CD4-positive, alpha-beta T cell treated with Interferon gamma for 1 hour (primary cell): Measurements from ENCODE around the gene CD96.

ENCODE experiments used
- DNase-seq: peaks from one replicate; pipeline ENCODE4 v3.0.0-alpha.2; 2020

The CD96 gene

GRCh38 chr3:111681661-111682426 lies 139.8 kb downstream of the CD96 start:
- no peak for DNase-seq

DNA sequence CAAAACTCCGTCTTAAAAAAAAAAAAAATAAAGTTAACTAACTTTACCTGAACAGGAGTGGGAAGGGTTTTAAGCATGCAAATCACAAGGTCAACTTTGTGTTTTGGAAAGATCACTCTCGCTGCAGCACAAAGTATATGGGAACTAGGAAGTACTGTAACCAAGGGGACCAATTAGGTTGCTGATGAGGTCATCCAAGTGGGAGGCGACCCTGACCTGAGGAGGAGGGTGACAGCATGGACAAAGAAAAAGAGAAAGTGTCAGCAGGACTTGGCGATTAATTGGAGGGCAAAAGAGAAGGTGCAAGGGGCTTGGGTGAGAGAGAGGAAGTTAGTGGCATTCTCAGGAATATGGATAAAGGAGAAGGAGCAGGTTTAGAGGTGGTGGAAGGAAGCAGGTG lies 142.6 kb downstream of the CD96 start:
- DNase-seq, result no peak

DNA sequence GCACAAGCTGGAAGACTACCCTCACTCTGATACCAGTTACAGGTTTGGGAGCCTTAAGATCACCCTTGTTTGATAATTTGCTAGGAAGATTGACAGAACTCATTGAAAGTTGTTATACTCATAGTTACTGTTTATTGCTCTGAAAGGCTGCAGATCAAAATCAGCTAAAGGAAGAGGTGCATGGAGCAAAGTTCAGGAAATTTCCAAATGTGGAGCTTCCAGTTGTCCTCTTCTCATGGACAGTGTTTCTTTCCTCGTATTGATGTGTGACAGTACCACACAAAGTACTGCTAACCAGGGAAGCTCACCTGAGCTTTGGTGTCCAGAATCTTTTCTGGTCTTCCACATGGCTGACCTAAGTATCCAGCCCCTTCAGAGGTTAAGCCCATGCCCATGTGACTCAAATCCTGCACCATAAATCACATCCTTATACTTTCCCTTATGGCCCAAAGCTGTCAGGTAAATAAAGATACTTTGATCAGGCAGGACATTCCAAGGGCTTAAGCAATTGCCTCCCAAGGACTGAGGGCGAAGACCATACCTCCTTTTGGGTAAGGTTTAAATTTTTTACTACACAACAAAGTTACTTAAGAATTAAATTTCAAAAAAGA lies 146.3 kb downstream of the CD96 start:
- DNase-seq, result no peak

GRCh38 chr3:111690242-111690641 lies 148.2 kb downstream of the CD96 start:
- DNase-seq, result no peak

DNA sequence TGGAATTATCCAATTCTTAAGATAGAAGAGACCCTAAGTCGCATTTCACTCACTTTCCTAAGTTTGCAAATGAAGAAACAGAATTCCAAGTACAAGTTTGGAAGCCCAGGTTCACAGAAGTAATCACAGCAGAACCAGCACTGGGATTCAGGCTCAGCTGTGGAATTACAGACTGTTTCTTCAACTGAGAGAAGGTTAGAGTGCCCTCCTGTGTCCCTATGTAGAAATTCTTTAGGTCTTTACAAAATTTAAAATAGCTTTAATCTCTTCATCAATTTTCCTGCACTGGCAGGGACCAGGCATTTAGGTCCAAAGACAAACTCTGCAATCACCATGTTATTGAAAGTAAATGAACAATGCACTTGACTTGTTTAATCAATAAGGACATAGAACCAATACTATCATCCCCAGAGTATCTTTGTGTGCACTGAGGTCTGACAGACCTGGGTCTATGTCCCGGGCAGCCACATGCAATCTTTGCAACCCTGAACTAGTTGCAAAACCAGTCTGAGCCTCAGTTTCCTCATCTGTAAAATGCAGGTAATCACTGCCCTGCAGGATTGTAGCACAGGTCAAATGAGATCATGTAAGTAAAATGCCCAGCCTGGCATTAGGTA lies 149.4 kb downstream of the CD96 start:
- DNase-seq, result no peak

DNA sequence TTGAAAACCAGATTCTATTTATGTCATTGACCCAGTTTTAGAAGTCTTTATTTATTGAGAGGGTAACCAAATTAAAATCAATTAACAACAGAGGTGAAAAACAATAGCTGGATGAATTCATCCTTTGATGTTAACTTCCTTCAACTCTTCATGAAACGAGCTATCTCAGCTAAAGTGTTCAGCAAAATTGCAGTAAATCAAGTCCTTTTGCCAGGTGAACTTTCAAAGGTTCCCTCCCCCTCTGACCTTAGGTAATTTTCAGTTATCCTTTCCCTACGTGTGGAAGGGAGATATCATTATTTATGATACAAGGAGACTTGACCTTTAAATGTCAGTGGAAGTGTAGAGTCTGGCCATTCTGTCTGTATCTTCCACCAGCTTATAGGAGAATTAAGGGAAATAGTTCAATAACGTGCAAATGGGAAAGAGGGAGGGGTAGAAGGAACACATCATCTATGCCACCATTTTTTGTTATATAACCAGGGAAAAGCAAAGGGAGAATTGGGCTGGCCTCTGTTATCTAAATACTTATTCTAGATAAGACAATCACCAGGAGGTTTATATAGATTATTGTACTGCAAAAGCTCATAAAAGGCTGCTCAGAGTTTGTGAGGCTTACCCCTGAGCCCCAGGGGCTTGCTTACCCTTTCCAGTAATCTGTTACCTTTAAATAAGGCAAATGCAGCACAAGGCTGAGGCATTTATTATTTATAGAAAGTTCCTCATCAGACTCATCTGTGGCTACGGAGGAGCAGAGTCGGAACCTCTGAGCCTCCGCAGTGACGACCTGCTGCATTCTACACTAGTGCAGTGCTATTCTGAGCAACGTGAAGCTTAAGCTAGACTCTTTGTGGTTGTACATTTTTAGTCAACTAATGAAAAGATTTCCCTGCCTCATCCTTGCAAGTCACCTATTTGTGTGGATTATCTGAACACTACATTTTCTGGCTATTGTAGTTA lies 150.9 kb downstream of the CD96 start:
- no peak for DNase-seq

DNA sequence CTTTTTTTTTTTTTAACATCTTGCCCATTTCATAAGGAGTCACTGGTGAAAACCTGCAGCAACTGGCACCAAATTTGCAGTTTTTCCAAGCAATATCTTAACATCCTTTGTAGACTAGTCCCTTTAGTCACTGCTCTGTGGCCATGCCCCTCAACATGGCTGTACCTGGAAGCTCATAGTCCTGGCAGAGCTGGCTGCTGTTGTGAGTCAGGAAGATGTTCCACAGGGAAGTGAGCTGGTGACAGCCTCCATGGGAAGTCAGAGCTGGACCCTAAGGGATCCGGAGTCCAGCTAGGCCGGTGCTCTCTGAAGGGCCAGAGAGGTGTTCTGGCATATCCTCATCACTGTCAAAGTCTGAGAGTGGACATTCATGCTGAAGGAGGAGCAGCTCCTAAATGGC lies 152.5 kb downstream of the CD96 start:
- no peak for DNase-seq

DNA sequence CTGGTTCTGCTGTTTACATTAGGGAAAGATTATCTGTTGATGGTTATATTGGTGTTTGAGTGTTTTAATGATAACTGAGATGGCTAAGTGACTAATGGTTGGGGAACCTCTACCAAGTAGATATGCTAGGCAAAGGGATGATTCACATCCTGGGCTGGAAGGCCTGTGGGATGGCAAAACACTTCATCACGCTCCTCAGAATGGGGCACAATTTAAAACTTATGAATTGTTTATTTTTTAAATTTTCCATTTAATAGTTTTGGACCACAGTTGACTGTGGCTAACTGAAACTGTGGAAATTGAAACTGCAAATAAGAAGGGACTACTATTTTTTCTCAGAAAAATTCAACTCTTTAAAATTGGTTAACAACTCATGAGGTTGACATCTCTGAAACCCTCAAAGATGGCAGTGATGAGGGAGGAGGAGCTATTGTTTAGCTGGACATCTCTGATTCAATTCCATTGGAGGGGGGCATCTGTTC lies 153.7 kb downstream of the CD96 start:
- no peak for DNase-seq

GRCh38 chr3:111700054-111700453 lies 158.1 kb downstream of the CD96 start:
- no peak for DNase-seq

DNA sequence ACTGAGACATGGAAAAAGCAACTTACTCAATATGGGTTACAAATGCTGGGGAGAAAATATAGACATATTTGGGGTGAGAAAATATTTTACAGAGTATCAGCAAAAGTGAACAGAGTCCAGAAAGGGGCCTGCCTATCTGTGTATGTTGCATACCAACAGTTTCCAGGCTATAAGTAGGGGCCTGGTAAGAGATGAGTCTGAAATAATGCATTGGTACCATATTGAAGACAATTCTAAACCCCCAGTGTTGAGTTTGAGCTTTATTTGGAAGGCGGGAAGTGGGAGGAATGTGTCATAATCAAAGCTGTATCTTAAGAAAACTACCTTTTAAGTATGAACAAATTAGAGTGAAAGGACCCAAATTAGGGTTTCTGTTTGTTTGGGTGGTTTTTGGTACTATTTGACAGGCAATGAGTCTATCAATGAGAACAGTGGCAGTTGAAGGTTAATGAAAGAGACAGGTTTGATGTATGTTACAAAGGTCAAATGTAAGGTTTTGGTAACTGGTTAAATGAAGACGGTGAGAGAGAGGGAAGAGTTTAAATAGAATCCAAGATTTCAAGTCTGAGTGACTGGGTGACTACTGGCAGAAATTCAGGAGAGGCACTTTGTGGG lies 159.4 kb downstream of the CD96 start:
- DNase-seq, result no peak
